NCI-H2029 treated with DMSO at 0.1 percent for 48 hours (cell line): ENCODE measurements around the gene DKK2.

Source experiments
- DNase-seq: peaks from one replicate; lab custom pipeline; 2025; lab: John Stamatoyannopoulos, UW

Gene DKK2

GRCh38 chr4:107017443-107018343, 18.4 kb downstream of the DKK2 start:
- DNase-seq, result no peak

DNA sequence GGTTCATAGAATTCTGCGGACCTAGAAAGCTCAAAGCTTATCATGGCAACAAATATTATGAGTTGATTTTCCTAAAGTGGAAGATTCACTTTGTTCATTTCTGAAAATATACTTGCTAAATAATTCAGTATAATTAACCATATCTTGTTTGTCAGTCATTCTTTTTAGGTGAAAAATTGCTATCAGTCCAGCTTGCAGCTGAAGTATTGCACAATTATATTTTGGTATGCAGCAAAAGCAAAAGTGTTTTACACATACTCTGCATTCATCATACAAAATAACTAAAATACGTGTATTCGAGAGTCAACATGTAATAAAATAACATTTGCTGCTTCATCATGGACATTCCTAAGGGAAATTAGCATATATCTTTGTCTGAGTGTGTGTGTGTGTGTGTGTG, 24.8 kb downstream of the DKK2 start:
- no peak for DNase-seq

DNA sequence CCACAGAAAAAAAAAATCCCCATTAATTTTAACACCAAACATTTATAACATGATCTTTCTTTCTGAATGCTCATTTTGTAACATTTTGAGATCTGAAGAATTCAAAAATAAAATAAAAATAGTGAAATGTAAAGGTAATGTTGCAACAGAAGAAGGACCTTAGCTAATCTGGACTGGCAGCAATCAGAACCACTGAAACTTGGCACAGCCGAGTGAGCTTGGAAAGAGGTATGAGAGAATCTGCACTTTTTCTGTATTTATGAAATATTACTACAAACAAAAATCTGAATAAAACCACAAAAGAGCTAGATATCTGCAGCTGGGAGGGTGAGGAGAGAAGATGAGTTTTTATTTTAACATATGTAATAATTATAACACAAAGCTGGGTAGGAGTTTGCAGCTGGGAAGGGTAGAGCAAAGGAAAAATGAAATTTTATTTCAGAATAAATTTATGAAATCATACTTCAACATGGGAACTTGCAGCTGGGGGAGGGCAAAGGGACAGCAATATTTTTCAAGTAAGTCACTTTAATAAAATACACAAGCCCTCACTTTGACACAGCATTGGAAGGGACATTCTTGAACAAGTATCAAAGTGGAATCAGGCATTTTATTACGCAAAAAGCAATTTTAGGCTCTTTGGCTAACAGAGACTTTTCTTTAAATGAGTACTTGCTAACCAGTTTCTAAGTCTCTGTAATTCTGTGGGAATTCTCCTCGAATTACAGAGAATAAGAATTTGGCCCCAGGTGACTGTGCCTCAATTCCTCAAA, 26.7 kb downstream of the DKK2 start:
- DNase-seq, result no peak

- no peak for DNase-seq
Observed at GRCh38 chr4:107008115-107008514, 28.0 kb downstream of the DKK2 start.

GRCh38 chr4:107006218-107006617, 29.9 kb downstream of the DKK2 start:
- DNase-seq, result no peak

DNA sequence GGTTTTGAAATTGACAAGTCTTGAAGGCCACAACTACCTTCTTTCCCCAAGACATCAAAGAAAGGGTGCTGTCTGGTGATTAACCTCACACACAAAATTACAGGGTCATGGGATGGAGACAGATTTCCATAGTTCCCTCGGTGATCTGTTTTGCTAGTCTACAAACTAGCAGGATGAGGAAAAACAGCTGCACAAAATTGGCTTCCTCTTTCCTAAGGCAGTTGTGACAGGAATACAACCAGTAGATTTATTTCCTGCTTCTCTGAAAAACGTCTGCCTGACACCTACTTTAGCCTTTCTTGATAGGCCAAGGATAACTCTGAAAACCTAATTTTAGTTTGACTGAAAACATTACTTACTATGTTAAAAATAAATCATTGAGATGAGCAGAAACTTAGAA, 39.6 kb downstream of the DKK2 start:
- DNase-seq, result no peak

- no peak for DNase-seq
Observed at GRCh38 chr4:106993827-106994226, 42.3 kb downstream of the DKK2 start.

DNA sequence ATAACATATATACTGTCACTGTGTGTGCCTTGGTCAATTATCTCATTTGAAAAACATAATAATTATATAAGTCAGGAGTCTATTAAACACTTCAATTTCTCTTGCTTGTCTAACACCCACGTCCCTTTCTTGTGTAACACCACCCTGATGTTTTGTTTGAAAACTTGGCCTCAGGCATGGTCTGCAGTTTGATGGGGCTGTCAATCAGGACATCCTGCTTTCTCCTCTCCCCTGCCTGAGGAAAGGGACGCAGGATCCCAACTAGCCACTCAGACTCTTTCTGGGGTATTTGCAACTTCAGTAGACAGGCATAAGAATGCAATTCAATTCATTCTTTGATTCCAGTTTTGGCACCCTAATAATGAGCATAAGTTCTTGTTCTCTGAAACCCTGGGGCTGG, 48.8 kb downstream of the DKK2 start:
- no peak for DNase-seq

- DNase-seq, result no peak
Observed at GRCh38 chr4:106986486-106986885, 49.6 kb downstream of the DKK2 start.

DNA sequence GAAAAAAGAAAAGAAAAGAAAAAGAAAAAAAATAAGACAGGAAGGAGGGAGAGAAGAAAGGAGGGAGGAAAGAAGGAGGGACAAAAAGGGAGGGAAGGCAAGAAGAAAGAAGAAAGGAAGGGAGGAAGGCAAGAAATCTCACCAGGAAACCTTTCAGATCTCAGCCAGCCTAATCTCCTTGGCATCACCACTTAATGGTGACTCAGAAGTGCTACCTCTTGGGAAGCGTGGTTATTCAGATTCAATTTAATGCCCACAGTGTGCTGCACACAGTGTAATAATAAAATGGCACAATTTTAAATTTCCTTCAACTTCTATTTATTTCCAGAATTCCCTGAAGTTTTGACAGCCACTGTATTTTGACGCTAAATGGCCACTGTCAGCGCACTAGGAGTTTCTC, 50.3 kb downstream of the DKK2 start:
- no peak for DNase-seq

DNA sequence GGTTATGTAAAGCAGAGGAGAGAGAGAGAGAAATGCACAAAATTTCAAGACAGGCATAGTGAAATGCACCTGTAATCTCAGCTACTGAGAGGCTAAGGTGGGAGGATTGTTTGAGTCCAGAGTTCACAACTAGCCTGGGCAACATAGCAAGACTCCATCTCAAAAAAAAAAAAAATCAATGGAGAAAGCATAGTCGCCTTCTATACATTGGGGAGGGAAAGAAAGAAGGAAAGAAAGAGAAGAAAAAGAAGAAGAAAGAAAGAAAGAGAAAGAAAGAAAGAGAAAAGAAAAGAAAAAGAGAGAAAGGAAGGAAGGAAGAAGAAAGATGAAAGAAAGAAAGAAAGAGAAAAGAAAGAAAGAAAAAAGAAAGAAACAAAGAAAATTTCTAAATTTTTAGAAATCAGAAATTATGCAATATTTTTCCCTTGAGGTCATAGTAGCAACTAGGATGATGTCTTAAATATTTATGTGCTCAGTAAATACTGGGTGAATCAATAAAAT, 53.4 kb downstream of the DKK2 start:
- no peak for DNase-seq

GRCh38 chr4:106981431-106981830, 54.7 kb downstream of the DKK2 start:
- no peak for DNase-seq

GRCh38 chr4:106979476-106979875, 56.6 kb downstream of the DKK2 start:
- DNase-seq, result no peak

- no peak for DNase-seq
Observed at GRCh38 chr4:106978046-106978774, 57.9 kb downstream of the DKK2 start.

DNA sequence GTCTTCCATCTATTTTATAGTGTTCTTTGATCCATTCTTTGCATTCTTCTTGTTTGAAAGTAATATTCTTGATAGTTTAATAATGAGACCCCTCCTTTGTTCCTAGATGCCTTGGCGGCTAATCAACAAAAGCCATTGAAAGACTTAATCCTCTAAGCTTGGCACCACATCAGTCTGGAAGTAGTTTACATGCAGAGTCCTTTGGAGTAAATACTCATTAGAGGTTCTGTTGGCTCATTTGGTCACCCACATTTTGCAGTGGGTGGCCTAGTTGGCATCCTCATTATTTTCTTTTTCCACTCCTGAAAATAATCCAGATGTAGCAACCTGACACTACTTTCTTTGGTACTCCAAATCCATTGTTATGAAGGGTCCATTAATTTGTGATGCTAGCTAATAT, 64.5 kb downstream of the DKK2 start:
- DNase-seq, result no peak

DNA sequence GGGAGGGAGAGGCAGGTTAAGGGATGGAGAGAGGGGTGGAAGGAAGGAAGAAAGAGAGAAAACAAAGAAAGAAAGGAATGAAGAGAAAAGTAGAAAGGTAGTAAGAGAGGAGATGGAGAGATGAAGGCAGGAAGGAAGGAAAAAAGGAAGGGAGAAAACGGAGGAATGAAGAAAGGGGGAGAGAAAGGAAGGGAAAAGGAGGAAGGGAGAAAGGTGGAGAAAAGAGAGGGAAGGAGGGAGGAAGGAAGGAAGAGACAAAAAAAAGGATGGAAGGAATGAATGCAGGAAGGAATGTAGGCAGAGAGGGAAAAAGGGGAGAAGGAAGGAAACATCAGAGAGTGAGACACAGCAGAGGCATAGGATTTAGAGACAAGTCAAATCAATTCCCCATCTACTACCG, 68.2 kb downstream of the DKK2 start:
- no peak for DNase-seq

DNA sequence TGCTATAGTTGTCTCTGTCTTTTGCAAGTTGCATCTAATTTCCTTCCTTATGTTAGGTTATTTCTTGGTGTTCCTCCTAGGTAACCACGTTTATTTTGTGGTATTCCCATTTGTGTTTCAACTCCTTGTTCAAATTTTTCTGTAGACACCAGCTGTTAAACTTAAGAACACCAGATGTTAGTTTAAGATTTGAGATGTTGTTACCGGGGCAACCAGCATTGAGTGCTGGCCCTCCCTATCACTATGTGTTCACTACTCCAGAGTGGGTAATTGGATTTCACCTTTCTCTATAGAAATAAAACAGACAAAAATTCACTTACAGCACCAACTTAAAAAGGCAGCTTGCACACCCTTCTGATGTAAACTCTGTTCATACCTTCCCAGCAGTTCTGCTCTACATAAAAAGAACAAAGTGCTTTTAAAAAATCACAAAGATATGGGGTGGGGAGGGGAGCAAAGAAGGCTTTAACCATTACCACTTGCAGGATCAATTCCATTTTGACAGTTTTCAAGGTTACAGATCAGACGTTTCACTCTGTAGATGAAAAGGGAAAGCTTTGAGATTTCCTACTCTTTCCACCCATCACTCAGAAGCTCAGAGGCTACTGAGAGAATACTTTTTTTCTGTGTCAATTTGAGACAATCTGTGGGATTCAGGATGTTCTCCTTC, 82.9 kb downstream of the DKK2 start:
- DNase-seq, result no peak

DNA sequence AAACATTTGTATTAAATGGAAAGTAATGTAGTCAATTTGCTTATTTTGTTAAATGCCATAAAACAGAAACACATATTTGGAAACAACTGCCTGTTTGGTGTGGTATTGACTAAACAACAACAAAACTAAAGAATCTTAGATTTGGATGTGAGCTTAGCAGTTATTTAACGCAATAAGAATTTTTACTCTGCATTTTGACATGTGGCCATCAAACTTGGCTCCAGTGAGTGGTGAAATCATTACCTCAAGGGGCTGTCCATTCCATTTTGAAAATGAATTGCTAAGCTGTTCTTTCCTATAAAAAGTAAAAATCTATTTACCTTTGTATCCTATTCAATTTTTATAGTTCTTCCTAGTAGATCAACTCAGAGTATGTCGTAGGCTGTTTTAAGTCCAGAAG, 84.2 kb downstream of the DKK2 start:
- DNase-seq, result no peak

DNA sequence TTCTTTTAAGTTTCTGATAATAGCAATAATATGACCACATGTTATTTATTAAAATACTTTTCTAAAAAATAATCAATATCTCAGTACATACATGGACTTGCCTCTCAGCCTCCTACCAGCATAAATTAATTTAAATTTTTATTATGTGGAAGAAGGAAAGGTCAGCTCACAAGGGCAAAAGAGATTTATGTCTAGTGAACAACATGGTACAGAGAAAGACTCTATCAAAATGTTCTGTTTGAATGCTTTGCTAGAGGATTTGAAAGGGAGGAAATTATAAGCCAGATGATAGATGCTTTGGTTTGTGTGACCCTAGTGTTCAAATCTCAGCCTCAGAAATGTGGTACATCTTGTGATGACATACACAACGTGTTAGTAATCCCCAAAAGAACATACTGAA, 94.3 kb downstream of the DKK2 start:
- no peak for DNase-seq

- no peak for DNase-seq
Observed at GRCh38 chr4:106930522-106930921, 105.6 kb downstream of the DKK2 start.

DNA sequence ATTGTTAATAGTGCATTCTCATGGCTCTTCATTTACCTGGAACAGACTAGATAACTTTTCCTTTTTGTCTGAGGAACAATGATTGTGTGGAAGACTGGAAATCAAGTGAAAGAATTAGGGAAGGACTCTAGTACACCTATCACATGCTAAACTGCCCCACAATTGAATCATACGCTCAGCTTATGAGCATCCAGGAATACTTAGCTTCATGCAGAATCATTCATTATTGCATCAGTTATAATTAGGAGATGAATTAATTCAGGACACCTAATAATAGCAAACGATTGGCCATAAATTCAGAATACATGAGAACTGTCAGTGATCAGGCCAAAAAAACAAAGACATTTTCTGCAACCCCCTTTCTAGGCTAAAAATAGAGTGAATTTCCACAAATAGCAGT, 106.9 kb downstream of the DKK2 start:
- DNase-seq, result no peak

- DNase-seq, result no peak
Observed at GRCh38 chr4:106914223-106914622, 121.9 kb downstream of the DKK2 start.
